ENCODE data around the gene TMEM161A.
"Not testable (repeated sequence)": the region's sequence is repeated elsewhere in the genome, so short reads cannot be mapped to it uniquely, and the experiment has no call there.

Gene TMEM161A

GRCh38 chr19:19120308-19121231 is 17.7 kb downstream of the TMEM161A start:
- peak; percentile 51 for DNase-seq

GRCh38 chr19:19119325-19120237 is 18.7 kb downstream of the TMEM161A start:
- DNase-seq = no peak

- DNase-seq = no peak
These were observed 22.3 kb downstream of the TMEM161A start for GRCh38 chr19:19115954-19116353.

GRCh38 chr19:19113040-19113626 is 25.1 kb downstream of the TMEM161A start:
- DNase-seq = no peak

- no peak for DNase-seq
These were observed 26.2 kb downstream of the TMEM161A start for GRCh38 chr19:19111967-19112580.

- no peak for DNase-seq
These were observed 27.0 kb downstream of the TMEM161A start for GRCh38 chr19:19111136-19111835.

- no peak for DNase-seq
These were observed 27.7 kb downstream of the TMEM161A start for GRCh38 chr19:19110410-19111135.

- DNase-seq = no peak
These were observed 28.7 kb downstream of the TMEM161A start for GRCh38 chr19:19109601-19110000.

- no peak for DNase-seq
These were observed 30.6 kb downstream of the TMEM161A start for GRCh38 chr19:19107654-19108053.

GRCh38 chr19:19106938-19107337 is 31.3 kb downstream of the TMEM161A start:
- DNase-seq = not testable (repeated sequence)

- no peak for DNase-seq
These were observed 32.2 kb downstream of the TMEM161A start for GRCh38 chr19:19106056-19106551.

- no peak for DNase-seq
These were observed 32.8 kb downstream of the TMEM161A start for GRCh38 chr19:19105365-19106055.

- no peak for DNase-seq
These were observed 35.1 kb downstream of the TMEM161A start for GRCh38 chr19:19103167-19103566.

GRCh38 chr19:19102566-19102965 is 35.7 kb downstream of the TMEM161A start:
- not testable (repeated sequence) for DNase-seq

- DNase-seq = no peak
These were observed 36.7 kb downstream of the TMEM161A start for GRCh38 chr19:19101540-19101939.

- DNase-seq = no peak
These were observed 39.3 kb downstream of the TMEM161A start for GRCh38 chr19:19098703-19099632.

- no peak for DNase-seq
These were observed 40.1 kb downstream of the TMEM161A start for GRCh38 chr19:19098084-19098702.
